ENCODE measurements around the gene ANGPTL2. TPM values are rescaled to one million over a fixed set of nuclear protein-coding genes. Genes with fewer than 3 reads are reported as not detected.

ANGPTL2 gene
- total and polyA plus RNA-seq, 2 of the 4 experiments (the other 2 are of a cell fraction): 9.5 to 25.1 TPM

DNA sequence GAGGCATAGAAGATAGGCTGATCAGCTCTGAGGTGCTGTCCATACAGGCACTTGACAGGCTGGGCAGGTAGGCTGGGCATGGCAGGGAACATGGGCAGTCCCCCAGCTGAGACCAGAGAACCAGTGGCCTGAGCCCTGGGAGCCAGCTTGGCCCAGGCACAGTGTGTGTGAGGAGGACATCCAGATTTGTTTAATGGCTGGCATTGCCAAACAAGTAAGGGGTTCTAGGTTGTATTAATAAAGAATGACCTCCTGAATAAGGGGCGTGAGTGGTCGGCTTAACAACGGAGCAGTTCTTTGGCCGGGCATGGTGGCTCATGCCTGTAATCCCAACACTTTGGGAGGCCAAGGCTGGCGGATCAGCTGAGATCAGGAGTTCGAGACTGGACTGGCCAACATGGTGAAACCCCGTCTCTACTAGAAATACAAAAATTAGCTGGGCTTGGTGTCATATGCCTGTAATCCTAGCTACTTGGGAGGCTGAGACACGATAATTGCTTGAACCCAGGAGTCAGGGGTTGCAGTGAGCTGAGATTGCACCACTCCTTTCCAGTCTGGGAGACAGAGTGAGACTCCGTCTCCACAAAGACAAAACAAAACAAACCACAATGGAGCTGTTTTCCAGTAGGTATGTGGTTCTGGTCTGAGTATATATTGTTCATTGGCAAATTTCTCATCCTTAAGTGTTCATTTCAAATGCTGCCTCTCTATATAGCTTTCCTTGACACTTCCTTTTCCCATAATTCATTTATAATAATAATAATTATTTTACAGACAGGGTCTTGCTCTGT lies 56.2 kb downstream of the ANGPTL2 start:
- Histone ChIP-seq H2BK5ac (ENCODE audit: low read depth, low read length, poor library complexity, severe bottlenecking) (peak overlapping the region; percentile 82), H2BK20ac (ENCODE audit: low read depth, low read length) (peak overlapping the region; percentile 87; the same call in 1 of the 2 replicates), H2AK5ac (ENCODE audit: low read depth, low read length) (peak overlapping the region; percentile 89; the same call in 1 of the 2 replicates), H3K14ac (replicated peaks; ENCODE audit: low read depth, low read length) (peak overlapping the region; percentile 63; the same call in 1 of the 2 replicates), H4K5ac (ENCODE audit: low read depth, low read length) (peak overlapping the region; percentile 17), H4K20me1 (ENCODE audit: insufficient read depth, low read length) (no peaks in the 10 kb centered on the region), H4K91ac (ENCODE audit: insufficient read depth, low read depth, low read length) (peak overlapping the region; percentile 86), H3K4me3 (ENCODE audit: insufficient read depth, low read depth, low read length) (no peak overlapping the region), H3K27ac (ENCODE audit: insufficient read depth, low read length) (peak overlapping the region; percentile 51), H3K23ac (ENCODE audit: low read depth, low read length) (no peak overlapping the region), H3K27me3 (ENCODE audit: control insufficient read depth, insufficient read depth, low read length) (no peaks in the 10 kb centered on the region), H3K9ac (ENCODE audit: low read depth, low read length) (no peak overlapping the region), H3K9me1 (ENCODE audit: insufficient read depth, low read length) (peaks cover 15% of the 10 kb centered on the region), H3K56ac (ENCODE audit: extremely low read depth, insufficient read depth, low read length) (no peak overlapping the region), H3K9me3 (ENCODE audit: control insufficient read depth, insufficient read depth, low read length) (no peaks in the 10 kb centered on the region), H2BK120ac (ENCODE audit: low read depth, low read length) (peak overlapping the region; percentile 86), H3K36me3 (ENCODE audit: control insufficient read depth, insufficient read depth, low read length) (no peaks in the 10 kb centered on the region), H3K4me1 (ENCODE audit: control insufficient read depth, insufficient read depth, low read length) (peaks cover 12% of the 10 kb centered on the region), H4K8ac (ENCODE audit: low read depth in 2 of 2, low read length in 2 of 2) (peak overlapping the region; percentile 70 to 75; a peak in 3 of 4 replicates), H2AK9ac (replicated peaks; ENCODE audit: low read depth, low read length, poor library complexity) (no peak overlapping the region), H3K18ac (ENCODE audit: low read depth, low read length) (peak overlapping the region; percentile 51), H2BK15ac (ENCODE audit: low read depth, low read length) (peak overlapping the region; percentile 62; the same call in 1 of the 3 replicates), H2AFZ (replicated peaks; ENCODE audit: low read length, poor library complexity) (peak overlapping the region; percentile 43), H3K4me2 (ENCODE audit: low read depth, low read length) (no peak overlapping the region), H3K4ac (ENCODE audit: low read depth, low read length) (peak overlapping the region; percentile 90), H3K79me1 (ENCODE audit: low read depth in 1 of 2, low read length in 2 of 2) (no peaks in the 10 kb centered on the region; a peak in 1 of 4 replicates)
- in situ Hi-C loops (cut with MboI; ENCODE audit: low sequenced_read_pairs): no loop called here
- ATAC-seq (ENCODE audit: low read depth) (peak; percentile 70), DNase-seq (peak; percentile 60)
- dilution Hi-C loops (cut with HindIII; ENCODE audit: low sequenced_read_pairs, unreplicated experiment): no loop called here
- intact Hi-C loops (cut with micrococcal nuclease): no loop called here
- no TSS peak for BruUV-seq (replicated peaks)
- POLR2A ChIA-PET (ENCODE audit: unreplicated experiment): no interaction called here
- CTCF ChIA-PET: interaction anchor here (0.9 kb wide), 1 partner anchor 132 kb away, joined by 3 read pairs; no protein-coding TSS in a partner anchor
- TF ChIP-seq CEBPB (IDR thresholded peaks at IDR 0.05; ENCODE audit: low read depth, low read length) (0 out of 2 replicates have a peak, but pooled peaks have one; percentile 20), BHLHE40 (IDR thresholded peaks at IDR 0.05; ENCODE audit: low read depth, low read length) (no peak)
- 96% methylated on average over 7 of the region's 9 CpGs; no CpG with 5 or more reads in 1 of the 2 experiments for WGBS, 2 experiments (ENCODE audit: extremely low coverage in 2 of 2, insufficient read length in 1 of 2)
